Hypothalamus (tissue), 51 donors: ENCODE results near the gene PDIK1L.
A peak's percentile ranks its signal among the peaks of the same experiment; 100 is the strongest.

Experiments
- DNase-seq, 51 donors: peaks; one replicate each; lab custom pipeline; 2025; lab: John Stamatoyannopoulos, UW

The PDIK1L gene

GRCh38 chr1:26111530-26112406, at the start of gene PDIK1L:
TSS of gene PDIK1L (plus strand) at chr1:26111824. CDS start at chr1:26114309, 2,485 bp downstream.
- DNase-seq: peak; percentile 57 to 95 (median 88)

GRCh38 chr1:26064553-26064952, 47.1 kb upstream of the PDIK1L start:
- no peak for DNase-seq

GRCh38 chr1:26066160-26066559, 45.5 kb upstream of the PDIK1L start:
- DNase-seq: no peak

GRCh38 chr1:26066857-26067256, 44.8 kb upstream of the PDIK1L start:
- no peak for DNase-seq

- no peak for DNase-seq
Observed at GRCh38 chr1:26067432-26067911, 44.2 kb upstream of the PDIK1L start, which contains the start of gene TRIM63. TSS of gene TRIM63 (minus strand) at chr1:26067630. CDS start at chr1:26067494, 136 bp downstream.

- no peak for DNase-seq
Observed at GRCh38 chr1:26069941-26070295, 41.7 kb upstream of the PDIK1L start.

- DNase-seq: no peak
Observed at GRCh38 chr1:26070296-26070962, 41.2 kb upstream of the PDIK1L start.

- DNase-seq: no peak
Observed at GRCh38 chr1:26070963-26071342, 40.7 kb upstream of the PDIK1L start.

GRCh38 chr1:26072305-26072704, 39.3 kb upstream of the PDIK1L start:
- DNase-seq: peak in 1 of 51 donors; percentile 12

- no peak for DNase-seq
Observed at GRCh38 chr1:26075421-26076144, 36.0 kb upstream of the PDIK1L start.

GRCh38 chr1:26077524-26077923, 34.1 kb upstream of the PDIK1L start:
- DNase-seq: no peak

GRCh38 chr1:26078286-26079177, 33.1 kb upstream of the PDIK1L start:
- DNase-seq: no peak

GRCh38 chr1:26079178-26079563, 32.5 kb upstream of the PDIK1L start:
- no peak for DNase-seq

GRCh38 chr1:26079960-26080814, 31.4 kb upstream of the PDIK1L start:
- DNase-seq: no peak

- DNase-seq: no peak
Observed at GRCh38 chr1:26081267-26082019, 30.2 kb upstream of the PDIK1L start.

GRCh38 chr1:26082020-26082350, 29.6 kb upstream of the PDIK1L start:
- DNase-seq: no peak

GRCh38 chr1:26083208-26083607, 28.4 kb upstream of the PDIK1L start:
- DNase-seq: no peak

- no peak for DNase-seq
Observed at GRCh38 chr1:26084091-26084561, 27.5 kb upstream of the PDIK1L start.
